CD4-positive, alpha-beta T cell treated with Interferon alpha-2 for 1 hour (primary cell): ENCODE measurements around the gene FUT4.
A peak's percentile ranks its signal among the peaks of the same experiment; 100 is the strongest.
"Not testable (repeated sequence)": the region's sequence is repeated elsewhere in the genome, so short reads cannot be mapped to it uniquely, and the experiment has no call there.

ENCODE experiments used
- DNase-seq, 2 donors: peaks; one replicate each; pipeline ENCODE4 v3.0.0-alpha.2; 2020 to 2022

FUT4 gene

DNA sequence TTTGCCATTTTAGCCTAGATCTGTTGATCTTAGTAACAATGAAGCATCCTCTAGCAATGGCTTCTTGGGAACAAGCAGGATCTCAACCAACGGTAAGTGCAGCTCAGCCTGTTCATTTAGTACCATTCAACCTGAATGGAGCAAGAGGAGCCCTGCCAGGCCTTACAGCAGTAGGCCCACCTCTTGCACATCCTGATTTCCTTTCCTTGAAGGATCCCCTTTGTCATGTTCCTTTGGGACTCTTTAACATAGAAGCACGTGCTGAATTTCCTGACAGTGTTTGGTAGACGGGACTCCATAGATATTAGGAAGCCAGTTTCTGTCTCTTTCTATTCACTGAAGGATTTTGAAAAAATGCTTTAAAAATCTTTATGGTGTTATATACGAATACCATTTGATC is 25.0 kb downstream of the FUT4 start:
- DNase-seq, result no peak

DNA sequence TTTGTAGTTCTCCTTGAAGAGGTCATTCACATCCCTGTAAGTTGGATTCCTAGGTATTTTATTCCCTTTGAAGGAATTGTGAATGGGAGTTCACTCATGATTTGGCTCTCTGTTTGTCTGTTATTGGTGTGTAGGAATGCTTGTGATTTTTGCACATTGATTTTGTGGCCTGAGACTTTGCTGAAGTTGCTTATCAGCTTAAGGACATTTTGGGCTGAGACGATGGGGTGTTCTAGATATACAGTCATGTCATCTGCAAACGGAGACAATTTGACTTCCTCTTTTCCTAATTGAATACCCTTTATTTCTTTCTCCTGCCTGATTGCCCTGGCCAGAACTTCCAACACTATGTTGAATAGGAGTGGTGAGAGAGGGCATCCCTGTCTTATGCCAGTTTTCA is 29.3 kb downstream of the FUT4 start:
- not testable (repeated sequence) for DNase-seq

DNA sequence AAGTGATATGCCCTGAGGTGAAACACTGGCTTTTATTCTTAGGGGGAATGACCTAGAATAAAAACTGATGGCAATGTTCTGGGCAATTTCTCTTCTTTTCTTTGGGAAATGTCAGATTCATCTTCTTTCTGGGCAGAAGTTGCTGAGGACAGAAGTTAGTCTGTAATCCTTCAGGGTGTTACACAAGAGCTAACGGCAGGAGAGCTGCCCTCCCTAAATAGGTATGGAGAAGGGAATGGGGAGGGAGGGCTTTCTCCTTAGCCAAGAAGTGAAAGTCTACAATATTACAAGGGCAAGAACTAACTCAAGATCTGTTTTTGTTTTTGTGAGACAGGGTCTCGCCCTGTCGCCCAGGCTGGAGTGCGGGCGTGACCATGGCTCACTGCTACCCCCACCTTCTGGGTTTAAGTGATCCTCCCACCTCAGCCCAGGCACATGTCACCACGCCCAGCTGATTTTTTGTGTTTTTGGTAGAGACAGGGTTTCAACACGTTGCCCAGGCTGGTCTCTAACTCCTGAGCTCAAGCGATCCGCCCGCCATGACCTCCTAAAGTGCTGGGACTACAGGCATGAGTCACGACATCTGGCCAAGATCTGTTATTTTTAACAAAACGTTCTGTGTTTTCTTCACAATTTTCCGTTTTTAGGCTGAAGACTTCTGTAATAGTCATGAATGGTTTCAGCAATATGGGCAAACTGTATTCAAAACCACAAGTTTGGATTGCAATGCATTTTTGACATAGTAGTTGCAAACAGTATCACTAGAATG is 30.7 kb downstream of the FUT4 start:
- DNase-seq, result peak in 1 of 2 donors; percentile 12

DNA sequence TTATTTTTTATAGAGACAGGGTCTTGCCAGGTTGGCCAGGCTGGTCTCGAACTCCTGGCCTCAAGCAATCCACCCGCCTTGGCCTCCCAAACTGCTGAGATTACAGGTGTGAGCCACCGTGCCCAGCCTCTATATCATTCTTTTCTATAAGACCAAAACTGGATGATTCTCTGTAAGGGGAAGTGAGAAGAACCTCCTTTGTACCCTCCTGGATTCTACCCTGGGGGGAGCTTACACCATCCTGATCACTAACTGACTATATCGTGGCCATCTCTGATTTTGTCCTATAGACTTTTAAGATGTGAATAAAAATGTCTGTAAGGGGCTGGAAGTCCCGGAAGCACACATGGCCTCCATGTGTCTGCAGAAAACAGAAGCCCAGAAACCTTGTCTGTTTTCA is 32.6 kb downstream of the FUT4 start:
- no peak for DNase-seq

DNA sequence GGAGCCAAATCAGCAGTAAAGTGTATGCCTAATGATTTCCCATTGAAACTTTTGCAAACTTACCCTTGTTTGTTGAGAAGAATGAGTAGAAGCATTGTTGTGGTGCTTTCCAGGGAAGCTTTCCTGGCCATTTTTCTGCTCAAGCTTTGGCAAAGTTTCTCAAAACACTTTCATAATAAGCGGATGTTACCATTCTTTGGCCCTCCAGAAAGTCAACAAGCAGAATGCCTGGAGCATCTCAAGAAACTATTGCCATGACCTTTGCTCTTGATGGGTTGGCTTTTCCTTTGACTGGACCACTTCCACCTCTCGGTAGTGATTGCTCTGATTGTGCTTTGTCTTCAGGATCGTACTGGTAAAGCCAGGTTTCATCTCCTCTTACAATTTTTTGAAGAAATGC is 34.1 kb downstream of the FUT4 start:
- DNase-seq, result no peak

DNA sequence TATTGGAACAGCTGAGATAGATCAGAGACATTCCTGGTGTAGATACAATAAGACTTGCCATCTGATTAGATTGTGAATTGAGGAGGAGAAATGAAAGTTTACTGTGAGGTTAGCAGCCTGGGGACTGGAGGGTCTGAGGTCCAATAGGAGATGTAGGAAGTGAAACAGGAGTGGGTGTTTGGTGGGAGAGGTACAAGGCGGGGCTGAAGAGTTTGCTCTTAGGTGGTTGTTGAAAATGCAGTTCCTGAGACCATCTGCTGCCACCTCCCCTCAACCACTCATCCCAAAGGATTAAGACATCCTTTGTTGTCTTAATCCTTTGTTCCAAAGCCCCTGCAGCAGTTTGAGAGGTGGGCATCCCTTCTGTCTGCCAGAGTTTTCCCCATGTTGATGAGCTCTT is 38.2 kb downstream of the FUT4 start:
- no peak for DNase-seq

DNA sequence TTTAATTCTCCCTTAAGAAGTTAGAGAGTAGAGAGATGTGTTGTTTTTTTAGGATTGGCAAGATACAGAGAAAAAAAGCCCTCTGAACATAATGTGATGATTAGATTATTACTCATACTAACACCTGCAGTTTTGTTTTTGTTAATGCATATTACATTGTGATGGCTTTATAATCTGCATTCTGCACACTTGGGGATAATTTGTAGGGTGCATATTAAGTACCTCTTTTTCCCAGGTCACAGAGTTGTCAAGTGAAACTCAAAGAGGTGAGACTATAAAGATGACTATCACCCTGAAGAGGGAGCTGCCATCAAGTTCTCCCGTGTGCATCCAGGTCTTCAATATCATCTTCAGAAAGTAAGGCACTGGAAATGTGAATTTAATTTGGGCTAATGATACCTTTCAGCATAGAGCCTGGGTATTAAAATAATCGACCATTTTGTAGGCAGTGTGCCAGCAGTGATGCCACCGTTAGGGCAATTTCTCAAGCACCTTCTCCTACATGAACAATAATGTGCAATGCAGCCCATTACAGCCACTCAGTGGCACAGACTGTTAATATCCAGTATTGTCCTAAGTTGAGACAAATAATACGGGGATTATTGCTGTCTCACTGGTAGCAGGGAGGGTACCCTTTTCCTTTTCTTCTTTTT is 39.6 kb downstream of the FUT4 start:
- no peak for DNase-seq

DNA sequence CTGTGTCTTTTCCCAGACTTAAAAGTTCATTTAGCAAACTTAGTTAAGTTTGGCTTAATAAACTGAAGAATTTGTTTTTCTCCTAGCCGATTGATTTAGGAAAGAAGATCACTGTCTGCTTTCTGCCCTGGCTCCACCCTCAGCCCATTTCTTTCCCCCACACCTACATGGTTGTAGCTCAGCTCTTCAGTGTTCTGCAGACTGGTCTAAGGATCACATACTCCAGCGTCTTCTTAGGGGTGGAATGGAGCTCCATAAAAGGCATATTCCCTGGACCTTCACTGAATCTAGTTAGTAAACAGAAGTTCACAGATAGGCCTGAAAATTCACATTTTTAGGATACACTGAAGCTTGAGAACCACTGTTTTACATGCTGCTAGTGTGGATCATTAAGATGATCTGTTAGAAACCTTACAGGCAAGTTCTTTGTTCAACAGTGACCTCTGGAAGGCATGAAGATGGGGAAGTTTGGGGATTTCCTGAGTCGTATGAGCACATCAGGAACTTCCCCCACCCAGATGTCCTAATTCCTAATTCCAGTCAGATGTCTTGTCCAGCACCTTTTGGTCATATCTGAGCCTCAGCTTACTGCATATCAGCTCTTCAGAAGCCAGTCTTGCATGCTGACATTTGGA is 40.3 kb downstream of the FUT4 start:
- DNase-seq, result peak in 1 of 2 donors; percentile 42

DNA sequence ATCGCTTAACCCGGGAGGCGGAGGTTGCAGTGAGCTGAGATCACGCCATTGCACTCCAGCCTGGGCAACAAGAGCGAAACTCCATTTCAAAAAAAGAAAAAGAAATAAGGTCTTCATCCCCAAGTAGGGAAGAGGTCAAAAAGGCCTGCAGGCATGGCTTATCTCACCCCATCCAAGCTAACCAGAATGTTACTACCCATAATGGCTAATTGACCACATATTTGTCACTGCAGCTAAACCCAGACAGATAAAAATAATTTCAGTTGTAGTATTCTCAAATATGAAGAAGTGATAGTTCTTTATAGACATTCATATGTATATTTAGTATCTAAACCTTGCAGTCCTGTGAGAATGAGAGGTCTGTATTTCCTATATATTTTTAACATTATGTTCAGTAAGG is 41.3 kb downstream of the FUT4 start:
- no peak for DNase-seq

DNA sequence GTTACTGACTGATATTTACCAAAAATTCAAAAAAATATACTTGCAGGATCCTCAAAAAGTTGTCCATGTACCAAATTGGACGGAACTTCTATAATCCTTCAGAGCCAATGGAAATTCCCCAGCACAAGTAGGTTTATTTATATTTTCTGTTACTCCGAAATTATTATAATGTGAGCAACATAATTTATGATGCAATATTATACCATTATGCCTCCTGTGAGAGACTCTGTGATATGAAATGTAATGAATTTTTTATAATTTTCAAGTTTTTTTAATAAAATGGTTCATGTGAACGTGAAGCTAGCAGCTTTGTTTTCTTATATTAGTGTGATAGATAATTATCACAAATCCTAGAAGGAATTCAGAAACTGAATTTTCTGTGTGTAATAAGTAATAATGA is 41.7 kb downstream of the FUT4 start:
- no peak for DNase-seq

DNA sequence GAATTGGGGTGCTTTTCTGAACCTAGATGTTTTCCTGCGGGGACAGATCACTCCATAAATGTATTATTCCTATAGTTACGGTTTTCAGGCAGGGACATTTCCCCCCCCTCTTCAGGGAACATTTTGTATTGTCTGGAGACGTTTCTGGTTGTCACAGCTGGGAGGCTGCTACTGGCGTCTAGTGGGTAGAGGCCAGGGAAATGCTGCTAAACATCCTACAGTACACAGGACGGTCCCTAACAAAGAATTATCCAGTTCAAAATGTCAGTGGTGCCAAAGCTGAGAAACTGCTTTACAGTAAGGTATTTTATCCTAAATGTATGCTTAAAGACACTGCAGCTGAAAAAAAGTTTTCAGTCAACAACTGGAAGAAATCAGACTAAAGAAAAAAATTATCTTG is 42.8 kb downstream of the FUT4 start:
- no peak for DNase-seq

DNA sequence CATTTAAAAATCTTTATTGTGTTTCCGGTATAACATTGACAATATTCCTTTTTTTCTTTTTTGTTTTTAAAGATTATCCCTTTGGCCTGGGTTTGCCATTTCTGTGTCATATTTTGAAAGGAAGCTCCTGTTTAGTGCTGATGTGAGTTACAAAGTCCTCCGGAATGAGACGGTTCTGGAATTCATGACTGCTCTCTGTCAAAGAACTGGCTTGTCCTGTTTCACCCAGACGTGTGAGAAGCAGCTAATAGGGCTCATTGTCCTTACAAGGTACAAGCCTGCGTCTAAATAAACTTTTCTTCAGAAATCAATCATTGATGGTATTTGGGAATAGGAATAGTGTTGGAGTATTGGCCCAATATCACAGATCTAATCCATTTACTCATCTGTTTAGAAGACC is 43.3 kb downstream of the FUT4 start:
- no peak for DNase-seq

DNA sequence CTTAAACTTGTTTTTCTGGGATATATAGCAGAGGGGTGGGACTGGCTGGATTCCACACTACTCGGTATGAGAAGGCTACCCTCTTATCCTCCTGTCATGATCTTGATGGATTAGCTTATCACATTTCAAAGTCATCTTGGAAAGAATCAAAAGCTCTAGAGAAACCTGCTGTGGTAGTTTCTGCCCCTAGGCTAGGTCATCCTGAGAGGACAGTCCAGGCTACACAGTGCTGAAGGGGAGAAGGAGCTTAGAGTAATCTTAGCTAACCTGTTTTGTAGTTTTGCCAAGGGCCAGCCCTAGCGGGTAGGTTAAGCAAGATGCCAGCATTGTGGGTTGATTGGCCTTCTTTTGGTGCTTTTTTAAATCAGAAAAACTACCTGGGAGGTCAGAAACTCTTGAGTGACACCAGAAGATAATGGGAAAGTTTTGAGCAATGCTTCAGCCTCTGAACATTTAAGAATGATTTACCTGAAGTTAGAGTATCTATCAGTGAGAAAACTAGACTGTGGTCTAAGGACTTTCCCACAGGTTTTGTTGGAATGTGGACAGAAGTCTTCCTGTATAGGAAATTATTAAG is 44.7 kb downstream of the FUT4 start:
- no peak for DNase-seq

DNA sequence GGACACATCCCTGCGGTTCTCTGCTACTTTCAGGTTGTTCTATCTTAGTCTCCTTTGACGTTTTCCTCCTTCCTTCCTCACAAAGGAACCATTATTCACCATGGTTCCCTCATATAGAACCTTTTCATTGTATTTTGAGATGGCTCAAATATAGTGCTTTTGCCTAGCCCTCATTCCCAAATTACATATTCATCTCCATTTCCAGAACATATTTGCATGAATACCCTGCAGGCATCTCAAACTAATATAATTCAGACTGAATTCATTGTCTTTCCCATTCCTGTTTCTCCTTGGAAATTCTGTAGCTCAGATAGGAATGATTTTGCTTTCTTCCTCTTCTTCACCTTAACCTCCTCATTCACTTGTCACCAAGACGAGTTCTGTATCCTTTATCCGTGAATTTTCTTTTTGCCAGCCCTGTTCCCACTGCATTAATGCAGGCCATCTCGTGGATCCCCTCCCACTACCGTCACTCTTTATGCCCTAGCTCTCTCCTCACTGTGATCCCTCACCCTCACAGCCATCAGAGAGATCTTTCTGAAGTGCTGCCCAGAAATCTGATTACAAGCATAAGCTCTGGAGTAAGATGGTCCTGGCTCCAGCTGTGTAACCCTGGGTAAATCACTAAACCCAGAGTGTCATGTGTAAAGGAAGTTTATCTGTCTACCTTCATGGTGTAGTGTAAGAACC is 46.8 kb downstream of the FUT4 start:
- DNase-seq, result no peak

DNA sequence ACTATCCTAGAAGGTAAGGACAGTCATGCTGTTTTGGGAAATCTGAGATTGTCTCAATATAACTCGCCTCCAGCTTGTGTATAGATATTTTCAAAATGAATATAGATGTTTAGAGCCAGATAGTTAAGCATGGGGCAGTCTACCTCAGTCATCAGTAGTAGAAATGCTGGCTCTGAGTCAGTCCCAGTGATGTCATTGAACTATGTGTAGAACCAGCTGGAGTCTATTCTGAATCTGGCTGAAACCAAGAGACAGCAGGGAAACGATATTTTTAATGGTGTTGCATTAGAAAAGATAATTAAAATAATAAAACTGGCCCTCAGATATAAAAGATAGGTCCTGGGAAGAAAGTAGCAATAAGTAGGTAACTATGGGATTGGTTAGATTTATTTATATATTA is 49.3 kb downstream of the FUT4 start:
- DNase-seq, result no peak

DNA sequence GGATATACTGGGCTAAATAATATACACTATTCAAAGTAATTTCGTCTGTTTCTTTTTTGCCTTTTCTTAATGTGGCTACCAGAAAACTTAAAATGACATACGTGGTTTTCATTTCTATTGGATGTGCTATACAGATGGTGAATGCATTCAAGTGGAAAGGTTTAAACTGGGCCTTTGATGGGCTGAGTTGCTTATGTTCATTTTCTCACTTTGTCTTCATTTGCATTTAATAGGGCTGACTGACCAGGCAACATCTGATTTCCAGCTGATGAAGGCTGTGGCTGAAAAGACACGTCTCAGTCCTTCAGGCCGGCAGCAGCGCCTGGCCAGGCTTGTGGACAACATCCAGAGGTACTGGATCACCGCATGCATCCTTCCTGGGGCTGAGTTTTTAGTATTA is 51.4 kb downstream of the FUT4 start:
- no peak for DNase-seq

DNA sequence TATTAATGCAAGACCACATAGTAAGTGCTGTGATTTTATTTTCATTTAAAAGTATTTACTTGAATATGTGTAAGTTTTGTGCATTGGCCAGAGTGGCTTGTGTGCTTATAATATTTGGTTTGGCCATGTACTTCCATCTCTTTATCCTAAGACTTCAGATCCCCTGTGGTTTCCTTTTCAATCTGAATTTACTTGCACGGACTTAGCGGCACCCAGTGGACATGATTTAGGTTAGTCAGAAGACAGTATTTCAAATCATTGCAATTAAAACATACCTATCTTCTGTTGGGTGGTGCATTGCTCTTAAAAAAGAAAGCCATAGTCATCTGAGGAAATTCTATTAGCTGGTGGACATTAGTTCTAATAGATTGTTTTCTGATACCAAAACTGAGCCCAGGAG is 54.2 kb downstream of the FUT4 start:
- peak in 1 of 2 donors; percentile 5 for DNase-seq
